ENCODE data around the gene PAK1.

- TF ChIP-seq CTCF (IDR thresholded peaks at IDR 0.05) (no peak), POLR2A (IDR thresholded peaks at IDR 0.05) (no peak)
Observed at GRCh38 chr11:77302752-77303151, 171.1 kb downstream of the PAK1 start.
